NCI-H1092 treated with DMSO at 0.1 percent for 48 hours (cell line): Measurements from ENCODE around the gene APMAP.
"Not testable (repeated sequence)": the region's sequence is repeated elsewhere in the genome, so short reads cannot be mapped to it uniquely, and the experiment has no call there.

Experiments used
- DNase-seq: peaks from one replicate; lab custom pipeline; 2025; lab: John Stamatoyannopoulos, UW

The APMAP gene

DNA sequence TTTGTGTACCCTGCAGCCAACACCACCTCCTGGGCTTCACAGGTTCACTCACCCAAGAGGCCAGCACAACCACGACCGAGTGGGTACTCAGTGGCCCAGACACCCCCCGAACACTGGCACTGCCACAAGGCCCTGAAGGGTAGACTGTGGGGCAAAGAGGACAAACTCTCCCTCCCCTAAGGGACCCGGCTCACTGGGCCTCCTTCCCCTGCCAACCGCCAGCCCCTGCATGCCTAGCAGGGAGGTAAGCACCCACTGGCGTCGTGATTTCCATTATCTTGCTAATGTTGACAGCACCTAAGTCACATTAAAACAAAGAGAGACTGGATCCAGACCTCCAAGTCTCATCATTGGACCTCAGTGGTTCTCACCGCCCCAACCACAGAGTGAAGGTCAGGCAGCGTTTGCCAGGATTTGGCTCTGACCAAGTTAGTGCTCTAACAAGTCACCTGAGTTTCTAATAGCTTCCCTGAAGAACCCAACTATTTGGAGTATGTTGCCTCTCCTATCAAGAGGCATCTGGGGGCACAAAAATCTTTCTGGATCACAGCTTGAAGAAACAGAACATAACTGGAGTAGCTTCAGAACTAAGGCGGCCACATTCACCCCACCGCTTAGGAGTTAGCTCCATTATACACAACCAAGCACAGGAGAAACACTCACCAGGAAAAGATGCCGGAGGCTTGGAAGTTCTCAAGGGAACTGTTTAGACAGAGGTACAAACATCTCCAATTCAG lies 14.0 kb upstream of the APMAP start:
- DNase-seq = no peak

DNA sequence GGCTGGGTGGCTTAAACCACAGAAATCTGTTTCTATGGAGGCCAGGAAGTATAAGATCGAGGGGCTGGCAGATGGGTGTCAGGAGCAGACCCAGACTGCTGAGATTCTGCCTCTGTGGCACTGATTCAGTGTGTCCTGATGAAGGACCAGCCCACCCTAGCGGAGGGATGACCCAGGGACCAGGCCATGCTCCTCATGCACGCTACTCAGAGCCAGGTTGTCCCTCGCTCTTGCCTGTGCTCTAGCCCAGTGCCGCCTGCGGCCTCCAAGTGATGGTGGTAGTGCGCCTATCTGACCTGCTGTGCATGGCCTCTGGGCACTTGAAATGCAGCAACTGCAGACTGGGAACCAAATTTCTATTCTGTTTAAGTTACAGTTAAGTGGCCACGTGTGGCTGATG lies 13.1 kb upstream of the APMAP start:
- DNase-seq = no peak

DNA sequence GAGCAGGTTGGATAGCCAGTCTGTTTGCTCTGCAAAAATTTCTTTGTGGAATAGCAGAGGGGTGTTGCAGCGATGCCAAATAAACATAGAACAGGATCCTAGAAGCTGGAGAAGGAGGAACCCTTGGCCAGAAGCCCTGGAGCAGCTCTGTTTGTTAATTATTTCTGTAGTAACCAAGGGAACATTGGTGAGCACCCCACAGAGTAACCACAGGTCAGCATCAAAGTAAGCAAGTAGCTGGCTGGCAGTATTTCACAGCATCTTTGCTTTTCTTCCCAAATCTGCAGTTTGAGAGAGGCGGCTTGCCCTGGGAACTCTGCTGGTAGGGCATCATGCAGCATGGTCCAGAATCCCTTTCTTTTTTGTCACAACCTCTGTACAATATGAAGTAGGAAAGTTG lies 12.7 kb upstream of the APMAP start:
- peak; percentile 68 for DNase-seq

DNA sequence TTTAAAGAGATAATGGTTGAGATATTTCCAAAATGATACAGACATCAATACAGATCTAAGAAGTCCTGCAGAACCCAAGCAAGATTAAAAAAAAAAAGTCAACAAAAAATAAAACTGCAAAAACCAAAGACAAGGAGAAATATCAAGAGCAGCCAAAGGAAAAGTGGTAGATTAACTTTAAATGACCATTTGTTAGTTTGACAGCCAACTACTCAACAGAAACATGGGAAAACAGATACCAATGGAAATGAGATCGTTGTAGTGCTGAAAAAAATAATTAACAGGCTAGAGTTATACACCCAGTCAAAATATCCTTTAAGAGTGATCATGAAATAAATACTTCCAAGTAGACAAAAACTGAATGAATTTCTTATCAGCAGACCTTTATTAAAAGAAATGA lies 10.5 kb upstream of the APMAP start:
- DNase-seq = no peak

DNA sequence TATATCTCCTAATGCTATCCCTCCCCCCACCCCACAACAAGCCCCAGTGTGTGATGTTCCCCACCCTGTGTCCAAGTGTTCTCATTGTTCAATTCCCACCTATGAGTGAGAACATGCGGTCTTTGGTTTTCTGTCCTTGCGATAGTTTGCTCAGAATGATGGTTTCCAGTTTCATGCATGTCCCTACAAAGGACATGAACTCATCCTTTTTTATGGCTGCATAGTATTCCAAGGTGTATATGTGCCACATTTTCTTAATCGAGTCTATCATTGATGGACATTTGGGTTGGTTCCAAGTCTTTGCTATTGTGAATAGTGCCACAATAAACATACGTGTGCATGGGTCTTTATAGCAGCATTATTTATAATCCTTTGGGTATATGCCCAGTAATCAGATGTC lies 8.8 kb upstream of the APMAP start:
- not testable (repeated sequence) for DNase-seq

DNA sequence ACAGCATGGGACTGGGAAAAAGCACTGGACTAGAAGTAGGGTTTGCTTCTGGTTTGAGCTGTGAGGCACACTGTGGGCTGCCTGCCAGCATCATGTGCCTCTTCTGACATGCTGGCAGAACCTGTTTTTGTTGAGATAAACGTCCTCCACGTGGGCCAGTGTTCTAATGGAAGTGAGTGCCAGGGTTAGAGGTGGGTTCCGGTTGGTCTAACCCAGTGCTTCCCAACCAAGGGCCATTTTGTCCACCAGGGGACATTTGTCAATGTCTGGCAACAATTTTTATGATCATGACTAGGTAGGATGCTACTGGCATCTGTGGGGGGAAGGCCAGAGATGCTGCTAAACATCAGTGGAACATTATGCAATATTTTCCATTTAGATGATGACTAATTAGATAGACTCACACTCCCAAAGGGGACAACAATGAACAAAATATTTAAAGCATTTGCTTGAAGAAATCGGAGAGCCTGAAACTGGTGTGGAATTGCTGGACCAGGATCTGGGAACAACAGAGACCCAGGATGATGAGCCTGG lies 7.8 kb upstream of the APMAP start:
- no peak for DNase-seq

DNA sequence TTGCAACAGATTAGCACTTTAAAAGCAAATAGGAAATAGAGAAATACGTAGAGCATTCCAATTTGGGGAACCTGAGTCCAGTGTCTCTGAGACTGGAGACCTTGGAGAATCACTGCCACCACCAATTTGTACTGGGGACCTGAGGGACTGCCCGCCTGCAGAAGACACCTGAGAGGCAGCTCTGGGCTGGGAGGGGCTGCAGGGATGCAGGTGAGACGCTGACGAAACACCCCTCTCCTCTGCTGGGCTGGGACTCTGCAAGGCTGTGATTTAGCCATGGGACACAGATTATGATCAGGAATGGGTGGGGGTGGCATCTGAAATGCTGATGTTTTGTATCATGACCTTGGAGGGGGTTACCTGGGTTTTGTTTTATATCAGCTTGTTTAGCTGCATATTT lies 7.0 kb upstream of the APMAP start:
- DNase-seq = no peak

DNA sequence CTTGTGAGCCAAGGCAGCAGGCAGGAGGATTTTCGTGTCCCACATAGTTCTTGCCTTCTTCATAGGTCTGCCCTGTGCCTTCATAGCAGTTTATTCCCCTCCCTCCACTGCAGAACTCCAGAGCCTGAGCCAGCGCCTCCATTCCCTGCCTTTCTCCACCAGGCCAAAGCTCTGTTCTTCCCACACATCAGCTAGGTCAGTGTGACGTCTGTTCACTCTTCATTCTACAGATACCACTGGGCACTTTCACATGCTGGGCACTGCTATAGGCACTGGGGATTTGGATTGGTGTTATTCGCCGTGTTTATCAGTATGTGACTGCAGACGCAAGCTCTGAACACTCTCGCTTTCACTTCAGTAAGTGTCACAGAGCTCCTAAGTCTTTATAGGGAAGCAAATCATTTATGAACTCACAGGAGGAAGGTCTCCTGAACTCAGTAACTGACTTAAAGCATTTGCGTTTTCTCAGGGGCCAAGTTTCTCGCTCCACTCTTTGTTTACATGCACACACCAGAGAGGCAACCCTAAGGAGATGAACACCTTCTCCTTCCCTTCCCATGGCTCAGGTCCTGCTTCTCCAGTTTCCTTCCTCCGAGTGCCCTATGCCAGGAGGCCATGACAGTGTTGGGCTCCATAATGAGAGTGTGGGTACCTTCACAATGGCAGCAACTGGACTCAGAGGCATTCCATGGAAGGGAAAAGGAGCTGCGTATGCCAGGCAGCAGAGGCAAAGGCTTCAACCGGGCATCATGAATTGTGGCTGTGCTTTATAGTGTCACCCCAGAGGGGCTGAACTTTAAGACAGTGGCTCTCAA lies 6.3 kb upstream of the APMAP start:
- no peak for DNase-seq

DNA sequence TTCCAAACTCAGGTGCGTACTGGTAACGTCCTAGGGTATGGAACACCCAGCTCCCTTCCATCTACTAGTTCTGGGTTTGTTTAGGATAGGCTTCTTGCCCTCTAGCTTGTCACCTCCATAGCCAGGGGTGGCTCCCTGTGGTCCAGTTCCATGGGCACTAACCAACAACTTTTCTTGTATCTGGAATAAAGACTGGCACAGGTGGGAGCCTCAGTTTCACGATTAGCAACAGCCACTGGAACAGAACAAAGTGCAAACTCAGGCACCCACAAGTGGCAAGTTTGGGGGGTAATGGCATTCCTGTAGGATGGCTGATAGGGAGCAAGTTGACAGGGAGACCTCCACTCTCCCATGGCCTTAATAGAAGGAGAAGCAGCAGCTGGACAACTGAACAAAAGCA lies 5.6 kb upstream of the APMAP start:
- no peak for DNase-seq

DNA sequence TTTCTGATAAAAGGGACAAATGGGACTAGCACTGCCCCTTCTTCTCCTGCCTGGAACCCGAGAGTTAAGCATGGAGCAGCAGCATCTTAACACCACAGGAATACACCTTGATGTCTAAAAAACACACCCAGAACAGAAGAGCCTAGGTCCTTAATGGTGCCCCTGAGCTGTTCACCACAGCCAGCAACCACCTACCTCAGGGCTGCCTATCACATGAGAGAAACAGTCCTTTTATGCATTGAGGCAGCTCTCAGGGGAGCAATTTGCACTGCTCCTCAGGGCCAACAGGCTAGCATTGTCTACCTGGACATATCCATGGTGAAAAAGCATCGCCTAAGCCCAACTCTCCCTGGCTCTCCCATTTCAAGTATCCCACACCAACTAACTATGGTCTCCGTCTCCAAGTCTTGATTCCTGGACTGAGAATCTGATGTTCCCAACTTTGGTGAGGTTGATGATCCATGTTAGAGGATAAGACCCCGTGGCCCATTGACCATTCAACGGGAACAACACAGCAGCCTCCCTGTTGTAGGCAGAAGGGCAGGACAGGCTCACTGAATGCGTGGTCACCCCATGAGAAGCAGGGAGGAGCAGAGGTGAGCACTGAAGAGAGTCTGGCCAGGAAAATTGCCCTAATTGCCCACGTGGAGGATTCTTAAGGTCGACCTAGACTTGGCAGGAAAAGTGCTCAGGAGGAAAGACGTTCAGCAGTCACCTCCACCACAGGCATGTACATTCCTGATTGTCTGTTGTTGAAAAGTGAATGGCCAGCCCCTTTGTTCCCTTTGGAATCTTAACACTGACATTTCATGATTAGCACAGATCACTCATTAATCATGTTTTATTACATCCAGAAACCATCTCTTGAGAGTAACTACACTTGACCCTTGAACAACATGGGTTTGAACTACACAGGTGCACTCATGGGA lies 4.2 kb upstream of the APMAP start:
- DNase-seq = no peak

DNA sequence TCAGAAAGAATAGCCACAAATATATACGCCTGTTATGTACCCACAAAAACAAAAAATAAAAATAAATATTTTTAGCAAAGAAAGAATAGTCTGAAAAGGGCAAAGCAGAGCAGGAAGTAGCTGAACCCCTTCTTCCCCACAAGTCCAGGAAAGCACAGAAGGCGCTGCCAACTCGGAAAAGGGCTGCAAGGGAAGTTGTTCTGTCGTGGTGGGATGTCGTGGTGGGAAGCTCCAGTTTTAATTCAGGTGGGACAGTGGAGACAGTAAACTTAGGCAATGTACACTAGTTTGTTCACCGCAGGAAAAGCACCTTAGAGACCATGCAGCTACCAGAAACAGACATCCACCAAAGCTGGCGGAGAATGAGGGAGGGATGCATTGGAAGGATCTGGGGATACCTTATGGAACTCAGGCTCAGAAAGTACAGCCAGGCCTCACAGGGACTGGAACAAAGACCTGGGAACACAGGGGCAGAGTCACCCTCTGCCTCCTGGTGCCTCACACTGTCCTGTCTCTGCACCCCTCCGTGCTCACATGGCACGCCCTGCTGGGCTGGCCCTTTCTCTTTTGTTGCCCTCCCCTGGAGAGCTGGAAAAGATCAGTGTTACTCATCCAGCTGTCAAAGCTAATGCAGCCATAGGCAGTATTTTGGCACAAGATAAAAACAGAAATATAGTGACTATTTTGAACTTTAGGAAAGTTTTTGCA lies 3.3 kb upstream of the APMAP start:
- no peak for DNase-seq

DNA sequence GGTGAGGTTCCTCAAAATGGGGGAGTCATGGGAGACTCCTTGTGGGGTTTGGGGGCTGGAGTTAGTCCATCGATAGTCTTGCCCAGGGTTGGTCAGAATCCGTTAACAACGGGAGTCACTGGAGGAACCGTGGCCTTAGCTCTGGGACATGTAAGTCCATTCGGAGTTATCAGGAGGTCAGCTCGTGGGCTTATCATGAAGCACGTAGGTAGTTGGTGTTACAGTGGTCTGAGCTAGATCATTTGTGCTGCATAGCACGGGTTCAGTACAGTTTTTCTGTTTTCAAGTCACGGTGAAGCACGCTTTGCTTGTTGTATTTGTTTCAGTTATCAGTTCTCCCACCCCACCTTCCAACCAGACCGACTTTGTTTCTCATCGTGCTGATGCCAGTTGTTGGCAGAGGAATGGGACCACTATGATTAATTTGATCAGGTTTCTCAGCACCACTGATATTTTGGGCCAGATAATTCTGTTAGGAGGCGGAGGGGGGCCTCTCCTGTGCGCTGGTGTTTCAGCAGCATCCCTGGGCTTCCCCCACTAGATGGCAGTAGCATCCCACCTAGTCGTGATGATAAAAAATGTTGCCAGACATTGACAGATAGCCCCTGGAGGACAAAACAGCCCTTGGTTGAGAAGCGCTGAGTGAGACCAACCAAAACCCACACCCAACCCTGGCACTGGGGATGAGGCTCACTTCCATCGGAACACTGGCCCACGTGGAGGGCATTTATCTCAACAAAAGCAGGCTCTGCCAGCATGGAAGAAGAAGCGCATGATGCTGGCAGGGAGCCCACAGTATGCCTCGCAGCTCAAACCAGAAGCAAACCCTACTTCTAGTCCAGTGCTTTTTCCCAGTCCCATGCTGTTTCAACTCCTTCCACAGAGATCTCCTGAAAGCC lies 2.2 kb upstream of the APMAP start:
- DNase-seq = peak; percentile 81

DNA sequence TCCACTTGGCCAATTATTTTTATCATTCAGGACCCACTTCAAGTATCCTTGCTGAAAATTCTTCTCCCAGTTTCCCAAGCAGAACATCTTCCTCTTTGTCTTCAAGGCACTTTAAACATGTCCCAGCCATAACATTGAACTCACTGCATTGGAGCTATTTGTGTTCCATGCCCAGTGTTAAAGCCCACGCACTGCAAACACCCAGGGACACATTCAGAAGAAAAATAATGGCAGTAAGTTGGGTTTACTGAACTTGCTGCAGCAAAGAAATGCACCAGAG lies 1.6 kb upstream of the APMAP start:
- DNase-seq = no peak

DNA sequence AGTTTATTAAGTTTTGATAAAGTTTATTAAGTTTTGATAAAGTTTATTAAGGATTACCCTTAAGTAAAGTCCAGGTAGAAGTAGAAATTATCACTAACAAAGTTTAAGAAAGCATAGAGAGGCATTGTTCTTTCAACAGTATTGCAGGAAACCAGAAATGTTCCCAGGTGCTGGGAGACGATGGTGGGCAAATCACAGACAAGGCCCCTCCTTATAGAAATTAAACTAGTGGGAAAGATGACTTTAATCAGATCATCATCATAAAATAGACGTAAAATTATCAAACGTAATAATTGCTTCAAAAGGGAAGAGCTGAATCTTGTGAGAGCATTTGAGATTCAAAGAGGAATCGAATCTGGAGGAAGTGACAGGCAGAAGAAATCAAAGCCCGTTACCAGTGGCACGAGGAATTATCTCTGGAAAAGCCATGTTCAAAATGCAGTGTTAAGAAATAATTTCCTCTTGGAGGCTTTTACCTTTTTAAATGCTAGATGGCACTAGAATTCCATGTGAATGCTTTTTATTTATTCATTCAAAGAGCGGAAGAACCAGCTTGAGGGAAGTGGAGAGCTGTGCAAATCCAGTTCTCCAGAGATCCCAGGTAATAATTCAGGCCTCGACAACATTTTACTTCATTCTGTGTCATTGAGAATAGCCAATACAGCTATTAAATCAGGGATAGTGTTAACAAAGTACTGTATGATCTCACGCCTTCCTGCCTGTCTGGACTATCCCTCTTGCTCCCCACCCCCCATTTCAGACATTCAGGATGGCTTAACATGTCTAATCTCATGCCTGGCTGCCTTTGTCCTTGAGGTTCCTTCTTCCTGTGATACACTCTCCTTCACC lies 1.0 kb upstream of the APMAP start:
- DNase-seq = peak; percentile 46

DNA sequence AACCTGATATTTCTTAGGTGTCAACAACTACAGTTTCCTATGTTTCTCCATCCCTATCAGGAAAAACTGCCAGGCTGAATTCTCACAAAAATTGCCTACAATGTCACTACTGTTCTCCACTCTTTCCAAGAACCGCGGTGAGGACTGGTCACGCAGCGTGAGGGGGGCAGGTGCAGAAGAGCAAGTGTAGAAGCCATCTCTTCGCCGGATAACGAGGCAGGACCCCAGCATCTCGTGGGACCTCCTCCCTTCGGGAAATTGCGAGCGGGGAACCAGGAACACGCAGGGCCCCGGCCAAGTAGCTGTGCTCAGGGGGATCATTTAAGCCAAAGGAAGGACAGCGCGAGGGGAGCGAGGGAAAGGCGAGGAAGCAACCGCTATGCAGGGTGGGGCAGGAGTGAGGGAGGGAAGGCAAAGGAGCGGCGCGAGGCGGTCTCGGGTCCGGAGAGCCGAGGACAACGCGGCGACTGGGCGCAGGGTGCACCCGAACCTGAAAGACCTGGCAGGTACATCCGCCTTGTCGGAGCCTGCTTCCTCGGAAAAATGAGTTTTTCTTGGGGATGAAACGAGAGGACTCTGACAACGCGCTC lies 559 bp downstream of the APMAP start:
- DNase-seq = peak; percentile 51

DNA sequence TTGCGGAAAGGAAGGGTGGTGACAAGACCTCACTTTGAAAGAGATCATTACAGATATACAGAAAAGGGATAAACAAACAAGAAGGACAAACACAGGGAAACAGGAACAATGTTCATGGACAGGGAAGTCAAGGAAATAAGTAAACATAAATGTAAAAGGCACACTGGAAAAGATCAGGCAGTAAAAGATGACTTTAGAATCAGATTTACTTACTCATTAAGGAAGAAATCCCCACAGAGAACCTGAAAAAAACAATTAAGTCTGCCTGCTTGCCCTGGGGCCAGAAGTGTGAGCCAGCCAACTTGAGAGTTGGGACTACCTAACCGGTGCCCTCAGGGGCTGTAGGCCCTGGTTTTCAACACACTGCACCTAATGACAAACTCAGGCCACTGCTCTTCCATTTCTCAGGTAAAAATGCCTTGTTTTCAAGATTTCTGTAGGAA lies 1.7 kb downstream of the APMAP start:
- DNase-seq = no peak

DNA sequence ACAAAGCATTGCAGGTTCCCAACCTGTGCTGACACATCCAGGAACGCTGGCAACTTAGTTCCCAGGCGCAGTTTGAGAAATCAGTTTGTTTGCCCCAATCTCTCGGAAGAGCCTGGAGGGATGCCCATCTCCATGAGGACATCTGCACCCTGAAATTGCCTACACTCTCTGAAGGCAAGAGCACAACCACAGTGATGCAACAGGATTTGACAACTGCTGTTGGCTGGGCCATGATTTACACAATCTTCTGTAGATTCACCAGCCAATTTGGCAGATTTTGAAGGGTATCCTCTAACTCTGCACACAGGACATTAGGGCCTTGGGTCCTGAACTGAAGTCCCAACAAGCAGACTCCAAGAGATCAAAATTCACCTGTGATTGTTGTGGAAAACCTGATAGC lies 3.4 kb downstream of the APMAP start:
- DNase-seq = no peak

DNA sequence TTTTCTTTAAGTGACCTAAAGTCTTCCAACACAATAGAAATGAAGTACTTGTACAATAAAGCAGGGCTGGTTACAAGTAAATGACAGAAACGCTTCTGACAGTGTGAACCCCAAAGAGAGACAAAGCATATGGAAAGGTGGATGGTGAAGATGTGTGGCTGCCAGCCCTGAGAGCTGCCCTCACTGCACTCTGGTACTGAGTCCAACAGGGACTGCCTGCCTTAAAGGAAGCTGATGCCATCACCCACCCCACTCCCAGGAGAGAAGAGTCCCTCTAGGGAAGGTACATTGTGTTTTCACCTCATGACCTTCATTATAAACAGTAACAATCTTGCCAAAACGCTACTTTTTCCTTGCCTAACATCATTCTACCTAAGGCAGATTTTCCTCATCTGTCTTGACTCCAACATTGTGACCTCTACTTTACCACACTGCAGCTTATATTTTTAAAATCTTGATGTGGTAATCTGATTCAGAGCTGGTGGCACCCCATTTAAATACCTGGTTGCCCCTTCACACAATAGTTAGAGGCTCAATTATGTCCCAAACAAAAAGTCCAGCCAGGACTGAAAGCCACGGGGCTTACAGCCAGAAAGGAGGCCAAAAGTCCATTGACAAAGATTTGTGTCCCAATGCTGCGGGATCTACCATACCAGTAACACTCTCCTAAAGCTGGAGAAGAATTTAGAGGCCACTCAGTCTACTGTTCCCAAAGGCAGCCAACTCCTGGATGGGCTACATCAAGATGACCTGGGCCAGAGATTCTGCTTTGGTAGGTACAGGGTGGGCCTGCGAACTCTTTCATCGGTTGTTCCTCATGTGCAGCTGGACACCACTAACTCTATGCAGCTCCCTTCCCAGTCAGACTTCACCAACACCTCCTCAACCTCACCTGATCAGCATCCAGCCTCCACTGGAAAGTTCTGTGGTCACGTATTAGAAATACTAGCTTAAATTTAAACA lies 4.4 kb downstream of the APMAP start:
- DNase-seq = no peak
